ENCODE data around the gene PCSK6.

GRCh38 chr15:101466188-101466587 lies 23.3 kb downstream of the PCSK6 start:
- TF ChIP-seq, protein P1, sequence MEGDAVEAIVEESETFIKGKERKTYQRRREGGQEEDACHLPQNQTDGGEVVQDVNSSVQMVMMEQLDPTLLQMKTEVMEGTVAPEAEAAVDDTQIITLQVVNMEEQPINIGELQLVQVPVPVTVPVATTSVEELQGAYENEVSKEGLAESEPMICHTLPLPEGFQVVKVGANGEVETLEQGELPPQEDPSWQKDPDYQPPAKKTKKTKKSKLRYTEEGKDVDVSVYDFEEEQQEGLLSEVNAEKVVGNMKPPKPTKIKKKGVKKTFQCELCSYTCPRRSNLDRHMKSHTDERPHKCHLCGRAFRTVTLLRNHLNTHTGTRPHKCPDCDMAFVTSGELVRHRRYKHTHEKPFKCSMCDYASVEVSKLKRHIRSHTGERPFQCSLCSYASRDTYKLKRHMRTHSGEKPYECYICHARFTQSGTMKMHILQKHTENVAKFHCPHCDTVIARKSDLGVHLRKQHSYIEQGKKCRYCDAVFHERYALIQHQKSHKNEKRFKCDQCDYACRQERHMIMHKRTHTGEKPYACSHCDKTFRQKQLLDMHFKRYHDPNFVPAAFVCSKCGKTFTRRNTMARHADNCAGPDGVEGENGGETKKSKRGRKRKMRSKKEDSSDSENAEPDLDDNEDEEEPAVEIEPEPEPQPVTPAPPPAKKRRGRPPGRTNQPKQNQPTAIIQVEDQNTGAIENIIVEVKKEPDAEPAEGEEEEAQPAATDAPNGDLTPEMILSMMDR (IDR thresholded peaks at IDR 0.05; ENCODE audit: low read depth, low read length, poor library complexity, severe bottlenecking) = no peak
- no peak for TF ChIP-seq EZH2phosphoT487 (IDR thresholded peaks at IDR 0.05; ENCODE audit: borderline replicate concordance, low read length)
